ENCODE measurements around the gene TTF2.

GRCh38 chr1:117017648-117018047 lies 42.5 kb upstream of the TTF2 start:
- TF ChIP-seq ZNF274 (IDR thresholded peaks at IDR 0.05; ENCODE audit: low read depth, low read length): no peak
- no peak for TF ChIP-seq YY1 (IDR thresholded peaks at IDR 0.05; ENCODE audit: insufficient read depth, insufficient read length)
- TF ChIP-seq SUZ12 (IDR thresholded peaks at IDR 0.05; ENCODE audit: extremely low read depth, insufficient read depth, insufficient read length): no peak
